MM.1S (cell line): ENCODE results near the gene SCUBE1.
"Not testable (repeated sequence)": the region's sequence is repeated elsewhere in the genome, so short reads cannot be mapped to it uniquely, and the experiment has no call there.

ENCODE experiments used
- DNase-seq: peaks from one replicate; pipeline ENCODE4 v3.0.0-alpha.2; 2015
- H2AFZ ChIP-seq: fragments of 300-600 bp; sonication (generic); 2 replicates; pipeline ENCODE4 v1.6.0; 2016; ENCODE audit warnings: antibody characterized with exemption, low read length
- H3F3A ChIP-seq: fragments of 300-600 bp; sonication (generic); 2 replicates; pipeline ENCODE4 v1.6.1; 2016; ENCODE audit warnings: mild to moderate bottlenecking, antibody characterized with exemption, low read length, moderate library complexity, mixed read lengths; ENCODE audit not compliant: insufficient read depth
- H3K27ac ChIP-seq: fragments of 300-600 bp; sonication (generic); 2 replicates; pipeline ENCODE4 v1.5.1; 2016; ENCODE audit warnings: mild to moderate bottlenecking, low read length
- H3K27me3 ChIP-seq: fragments of 300-600 bp; sonication (generic); replicated peaks from 2 replicates; pipeline ENCODE4 v1.6.0; 2016; ENCODE audit warnings: low read length; ENCODE audit not compliant: insufficient read depth
- H3K36me3 ChIP-seq: fragments of 300-600 bp; sonication (generic); replicated peaks from 2 replicates; pipeline ENCODE4 v1.6.1; 2016; ENCODE audit warnings: mild to moderate bottlenecking, low read length, mixed read lengths; ENCODE audit not compliant: insufficient read depth
- H3K4me1 ChIP-seq: fragments of 300-600 bp; sonication (generic); 2 replicates; pipeline ENCODE4 v1.6.1; 2016; ENCODE audit warnings: low read length, mixed read lengths
- H3K4me2 ChIP-seq: fragments of 300-600 bp; sonication (generic); 2 replicates; pipeline ENCODE4 v1.6.0; 2016; ENCODE audit warnings: low read depth, low read length
- H3K4me3 ChIP-seq: fragments of 300-600 bp; sonication (generic); 2 replicates; pipeline ENCODE4 v1.5.1; 2016; ENCODE audit warnings: low read length, mixed read lengths
- H3K79me2 ChIP-seq: fragments of 300-600 bp; sonication (generic); 2 replicates; pipeline ENCODE4 v1.6.1; 2016; ENCODE audit warnings: mixed run types, low read length, mixed read lengths
- H3K9ac ChIP-seq: fragments of 300-600 bp; sonication (generic); 2 replicates; pipeline ENCODE4 v1.6.1; 2016; ENCODE audit warnings: low read length, mixed read lengths
- H3K9me2 ChIP-seq: fragments of 300-600 bp; sonication (generic); replicated peaks from 2 replicates; pipeline ENCODE4 v1.6.1; 2016; ENCODE audit warnings: mild to moderate bottlenecking, low read length, mixed read lengths; ENCODE audit not compliant: insufficient read depth
- H3K9me3 ChIP-seq: fragments of 300-600 bp; sonication (generic); replicated peaks from 2 replicates; pipeline ENCODE4 v1.6.1; 2016; ENCODE audit warnings: mild to moderate bottlenecking, low read length, mixed read lengths; ENCODE audit not compliant: insufficient read depth
- H4K20me1 ChIP-seq: fragments of 300-600 bp; sonication (generic); 2 replicates; pipeline ENCODE4 v1.6.1; 2016; ENCODE audit warnings: mild to moderate bottlenecking, low read length, moderate library complexity, mixed read lengths; ENCODE audit not compliant: insufficient read depth
- CTCF ChIP-seq: fragments of 300-600 bp; sonication (generic); IDR thresholded peaks from 2 replicates; pipeline ENCODE4 v1.5.1; 2016; ENCODE audit warnings: antibody characterized with exemption, low read length, mixed read lengths
- EZH2 ChIP-seq: fragments of 300-600 bp; sonication (generic); optimal IDR thresholded peaks from 2 replicates; pipeline ENCODE3; 2017; ENCODE audit warnings: low read depth, mild to moderate bottlenecking, antibody characterized with exemption, low read length, mixed read lengths
- EZH2phosphoT487 ChIP-seq: fragments of 300-600 bp; sonication (generic); IDR thresholded peaks from 2 replicates; pipeline ENCODE4 v1.6.1; 2018; ENCODE audit warnings: antibody characterized with exemption, low read length

Gene SCUBE1

GRCh38 chr22:43287441-43287840, 55.7 kb downstream of the SCUBE1 start:
- Histone ChIP-seq H3F3A (no peaks in the 10 kb centered on the region), H4K20me1 (no peaks in the 10 kb centered on the region), H2AFZ (no peak overlapping the region), H3K79me2 (no peaks in the 10 kb centered on the region), H3K36me3 (no peaks in the 10 kb centered on the region), H3K4me1 (peaks cover 7% of the 10 kb centered on the region), H3K9me3 (no peaks in the 10 kb centered on the region), H3K9me2 (no peaks in the 10 kb centered on the region), H3K4me3 (no peak overlapping the region), H3K27ac (no peak overlapping the region), H3K27me3 (peaks cover 9% of the 10 kb centered on the region), H3K9ac (no peak overlapping the region), H3K4me2 (no peak overlapping the region)
- no peak for DNase-seq
- no peak for TF ChIP-seq CTCF
- TF ChIP-seq EZH2 = no peak
- TF ChIP-seq EZH2phosphoT487 = no peak

- H3K4me2 ChIP-seq = no peak overlapping the region
- no peaks in the 10 kb centered on the region for H3K9me2 ChIP-seq
- no peak overlapping the region for H3K27ac ChIP-seq
- no peak for DNase-seq
- TF ChIP-seq CTCF = no peak
- TF ChIP-seq EZH2 = no peak
- TF ChIP-seq EZH2phosphoT487 = no peak
- no peak overlapping the region for H3K4me3 ChIP-seq
- peaks cover 9% of the 10 kb centered on the region; the same call in 1 of the 2 replicates for H3K27me3 ChIP-seq
- no peak overlapping the region for H3K9ac ChIP-seq
- H3F3A ChIP-seq = no peaks in the 10 kb centered on the region
- H3K36me3 ChIP-seq = no peaks in the 10 kb centered on the region
- H3K4me1 ChIP-seq = no peaks in the 10 kb centered on the region
- no peaks in the 10 kb centered on the region for H3K79me2 ChIP-seq
- H4K20me1 ChIP-seq = no peaks in the 10 kb centered on the region
- no peak overlapping the region for H2AFZ ChIP-seq
- no peaks in the 10 kb centered on the region for H3K9me3 ChIP-seq
Observed at GRCh38 chr22:43281394-43281793, 61.8 kb downstream of the SCUBE1 start.

- not testable (repeated sequence) for H3K4me3 ChIP-seq, H3F3A ChIP-seq, H3K27me3 ChIP-seq, H3K4me1 ChIP-seq, DNase-seq, H2AFZ ChIP-seq, H3K9ac ChIP-seq, H3K27ac ChIP-seq, H3K9me3 ChIP-seq, H3K79me2 ChIP-seq, H3K9me2 ChIP-seq, H3K36me3 ChIP-seq, H3K4me2 ChIP-seq, H4K20me1 ChIP-seq
Observed at GRCh38 chr22:43280523-43280886, 62.7 kb downstream of the SCUBE1 start.

- no peak overlapping the region for H3K4me3 ChIP-seq
- no peak overlapping the region for H3K9ac ChIP-seq
- H3K79me2 ChIP-seq = no peaks in the 10 kb centered on the region
- H3K27me3 ChIP-seq = peaks cover 9% of the 10 kb centered on the region; the same call in 1 of the 2 replicates
- H3K36me3 ChIP-seq = no peaks in the 10 kb centered on the region
- no peaks in the 10 kb centered on the region for H3K4me1 ChIP-seq
- no peak overlapping the region for H3K4me2 ChIP-seq
- no peak overlapping the region for H2AFZ ChIP-seq
- TF ChIP-seq EZH2 (no peak), EZH2phosphoT487 (no peak), CTCF (no peak)
- no peaks in the 10 kb centered on the region for H3K9me2 ChIP-seq
- no peaks in the 10 kb centered on the region for H4K20me1 ChIP-seq
- H3K9me3 ChIP-seq = no peaks in the 10 kb centered on the region
- H3F3A ChIP-seq = no peaks in the 10 kb centered on the region
- no peak for DNase-seq
- no peak overlapping the region for H3K27ac ChIP-seq
Observed at GRCh38 chr22:43279867-43280522, 63.2 kb downstream of the SCUBE1 start.
